IgD-negative memory B cell (primary cell): ENCODE data around the gene FGFRL1. TPM values are rescaled to one million over a fixed set of nuclear protein-coding genes. Genes with fewer than 3 reads are reported as not detected.
A peak's percentile ranks its signal among the peaks of the same experiment; 100 is the strongest.

ENCODE experiments used
- H3K27ac Mint-ChIP-seq, 3 donors: one replicate each; pipeline ENCODE4 v1.8.0; 2020 to 2022; ENCODE audit warnings: mild to moderate bottlenecking in 3 of 3, mixed read lengths in 3 of 3, moderate library complexity in 1 of 3
- H3K27me3 Mint-ChIP-seq: one replicate; pipeline ENCODE4 v1.8.0; 2021; ENCODE audit warnings: mixed read lengths
- H3K36me3 Mint-ChIP-seq: one replicate; pipeline ENCODE4 v1.8.0; 2020; ENCODE audit warnings: mild to moderate bottlenecking, mixed read lengths
- H3K4me1 Mint-ChIP-seq, 3 donors: one replicate each; pipeline ENCODE4 v1.8.0; 2020 to 2022; ENCODE audit warnings: mixed read lengths in 3 of 3, mild to moderate bottlenecking in 1 of 3
- H3K4me3 Mint-ChIP-seq, 4 donors: one replicate each; pipeline ENCODE4 v1.8.0; 2020 to 2022; ENCODE audit warnings: mild to moderate bottlenecking in 4 of 4, mixed read lengths in 4 of 4, moderate library complexity in 3 of 4
- H3K9me3 Mint-ChIP-seq, 3 donors: one replicate each; pipeline ENCODE4 v1.8.0; 2020 to 2021; ENCODE audit warnings: mixed read lengths in 3 of 3, mild to moderate bottlenecking in 1 of 3
- polyA plus RNA-seq: library from polyadenylated mRNA; unstranded; fragments of 300-500 nt; fragmentation: Illumina TruSeq; gene quantifications from one replicate; pipeline ENCODE4 v1.2.3, GENCODE V29; 2021

FGFRL1 gene, protein sequence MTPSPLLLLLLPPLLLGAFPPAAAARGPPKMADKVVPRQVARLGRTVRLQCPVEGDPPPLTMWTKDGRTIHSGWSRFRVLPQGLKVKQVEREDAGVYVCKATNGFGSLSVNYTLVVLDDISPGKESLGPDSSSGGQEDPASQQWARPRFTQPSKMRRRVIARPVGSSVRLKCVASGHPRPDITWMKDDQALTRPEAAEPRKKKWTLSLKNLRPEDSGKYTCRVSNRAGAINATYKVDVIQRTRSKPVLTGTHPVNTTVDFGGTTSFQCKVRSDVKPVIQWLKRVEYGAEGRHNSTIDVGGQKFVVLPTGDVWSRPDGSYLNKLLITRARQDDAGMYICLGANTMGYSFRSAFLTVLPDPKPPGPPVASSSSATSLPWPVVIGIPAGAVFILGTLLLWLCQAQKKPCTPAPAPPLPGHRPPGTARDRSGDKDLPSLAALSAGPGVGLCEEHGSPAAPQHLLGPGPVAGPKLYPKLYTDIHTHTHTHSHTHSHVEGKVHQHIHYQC
- polyA plus RNA-seq, result 0.93 TPM

DNA sequence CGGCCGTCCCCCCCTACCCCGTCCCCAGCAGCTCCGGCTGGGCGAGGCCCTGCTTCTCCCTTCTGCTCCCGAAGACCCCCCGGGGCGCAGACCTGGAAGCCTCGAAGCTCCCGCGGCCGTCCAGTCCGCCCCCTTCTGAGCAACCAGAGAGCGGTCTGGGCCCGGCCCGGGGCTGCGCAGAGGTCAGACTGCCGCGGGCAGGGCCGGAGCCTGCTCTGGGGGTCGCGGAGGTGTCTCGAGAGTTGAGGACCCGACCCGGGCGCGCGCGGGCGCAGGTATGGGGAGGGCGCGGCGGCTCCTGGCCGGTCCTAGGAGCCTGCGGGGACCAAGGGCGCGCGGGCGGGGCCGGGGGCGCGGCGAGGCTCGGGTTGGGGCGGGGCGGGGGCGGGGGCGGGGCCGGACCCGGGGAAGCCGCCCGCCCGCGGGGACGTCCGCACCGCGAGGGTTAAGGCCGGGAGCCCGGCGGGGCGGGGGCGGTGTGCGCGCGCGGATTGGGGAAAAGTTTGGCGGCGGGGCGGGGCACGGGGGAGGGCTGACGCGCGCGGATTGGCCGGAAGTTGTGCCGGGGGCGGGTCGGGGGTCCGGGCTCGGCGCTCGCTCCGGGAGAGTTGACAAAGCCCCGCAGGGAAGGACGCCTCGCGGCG lies at the start of gene FGFRL1:
Gene FGFRL1, plus strand, starts transcription at position 605 of the 644 bp plus-strand sequence. CDS start 860 bp downstream, outside the sequence.
- Mint-ChIP-seq H3K36me3 (no peaks in the 10 kb centered on the region), H3K4me3 (peak within 1 kb of the TSS; percentile 59 to 95 (median 86)), H3K4me1 (peaks cover 5 to 12% (median 12%) of the 10 kb centered on the region in 3 donors), H3K27ac (peak within 1 kb of the TSS; percentile 76 to 92 (median 79)), H3K27me3 (peaks cover 18% of the 10 kb centered on the region), H3K9me3 (peaks cover 0 to 4% (median 0%) of the 10 kb centered on the region in 3 donors)

DNA sequence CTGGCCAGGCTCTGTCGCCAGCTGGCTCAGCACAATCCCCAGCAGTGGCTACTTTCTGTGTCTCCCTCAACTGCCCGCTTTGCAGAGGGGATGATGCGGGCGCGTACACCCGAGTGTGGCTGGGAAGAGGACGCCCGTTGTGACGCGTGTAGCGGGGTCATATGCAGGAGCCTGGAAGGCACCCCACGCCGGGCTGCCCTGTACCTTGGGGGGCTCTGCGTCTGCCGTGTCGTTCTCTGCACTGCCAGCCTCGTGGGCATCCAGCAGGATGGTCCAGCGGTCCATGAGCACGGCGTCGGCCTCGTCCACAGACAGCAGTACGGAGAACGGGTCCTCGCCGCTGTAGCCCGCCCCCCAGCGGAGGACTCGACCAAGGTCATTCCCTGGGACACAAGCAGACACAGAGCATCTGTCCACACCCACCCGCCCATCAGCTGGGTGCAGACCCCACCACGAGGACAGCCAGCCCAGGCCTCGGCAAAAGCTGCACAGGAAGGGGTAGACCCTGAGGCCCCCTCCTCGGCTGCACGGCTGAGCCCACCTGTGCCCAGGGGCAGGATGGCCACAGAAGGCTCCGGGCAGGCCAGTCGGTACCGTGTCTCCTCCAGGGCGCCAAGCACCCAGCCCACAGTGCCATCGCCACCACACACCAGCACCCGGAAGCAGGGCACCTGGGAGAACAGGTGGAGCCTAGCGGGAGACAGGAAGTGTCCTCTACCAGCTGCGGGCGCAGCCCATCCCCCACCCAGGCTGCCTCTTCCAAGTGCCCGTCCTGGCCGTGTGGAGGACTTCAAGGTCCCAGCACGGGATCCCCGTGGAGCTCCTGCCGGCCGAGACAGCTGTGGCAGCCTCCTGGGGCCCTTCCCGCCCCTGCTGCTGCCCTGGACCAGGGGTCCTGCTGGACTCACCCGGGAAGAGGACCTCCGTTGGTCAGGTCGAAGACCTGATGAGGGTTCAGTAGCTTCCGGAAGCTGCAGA lies 48.9 kb upstream of the FGFRL1 start:
- Mint-ChIP-seq H3K27me3 (no peaks in the 10 kb centered on the region), H3K4me1 (no peaks in the 10 kb centered on the region), H3K27ac (peak overlapping the region in 1 of 3 donors; percentile 39), H3K4me3 (no peak overlapping the region), H3K36me3 (no peaks in the 10 kb centered on the region), H3K9me3 (peaks cover 0 to 2% (median 0%) of the 10 kb centered on the region in 3 donors)

DNA sequence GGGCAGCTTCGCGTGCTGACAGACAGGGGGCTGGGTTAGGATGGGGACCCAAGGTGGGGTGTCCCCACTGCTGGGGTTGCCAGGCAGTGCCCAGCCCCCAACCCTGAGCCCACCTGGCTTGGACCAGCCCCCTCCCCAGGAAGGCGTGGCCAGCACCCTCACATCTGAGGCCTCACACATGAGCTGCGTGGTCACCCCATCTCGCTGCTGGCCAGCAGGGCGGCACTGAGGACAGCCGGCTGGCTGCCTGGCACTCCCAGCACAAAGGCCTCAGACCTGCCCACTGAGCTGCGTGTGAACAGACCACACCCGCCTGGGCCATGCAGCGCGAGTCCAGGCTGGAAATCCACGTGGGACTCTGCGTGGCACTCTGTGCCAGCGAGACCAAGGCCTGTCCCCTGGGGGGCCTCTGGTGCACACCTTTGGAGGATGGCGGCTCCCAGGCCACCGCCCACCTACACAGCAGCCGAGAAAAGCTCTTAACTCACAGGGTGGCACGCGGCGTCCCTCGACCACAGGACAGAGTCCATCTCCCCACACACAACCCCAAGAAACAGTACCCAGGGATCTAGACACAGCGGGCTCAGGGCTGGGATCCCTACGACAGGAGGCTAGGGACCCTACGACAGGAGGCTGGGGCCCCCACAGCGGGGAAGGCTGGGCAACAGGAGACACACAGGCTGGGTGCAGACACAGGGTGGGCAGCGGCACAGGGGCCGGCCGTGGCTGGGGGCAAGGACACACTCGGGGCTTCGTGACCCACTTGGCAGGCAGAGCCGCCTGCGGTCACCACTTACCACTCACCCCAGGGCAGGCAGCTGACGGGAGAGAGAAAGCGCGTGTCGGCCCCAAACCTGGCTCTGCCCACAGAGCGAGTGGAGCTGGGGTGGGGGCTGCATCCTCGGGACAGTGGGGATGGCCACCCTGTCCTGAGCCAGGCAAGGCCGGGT lies 47.9 kb upstream of the FGFRL1 start:
- no peak overlapping the region for H3K4me3 Mint-ChIP-seq
- no peaks in the 10 kb centered on the region for H3K4me1 Mint-ChIP-seq
- H3K9me3 Mint-ChIP-seq, result peaks cover 0 to 2% (median 0%) of the 10 kb centered on the region in 3 donors
- no peak overlapping the region for H3K27ac Mint-ChIP-seq
- no peaks in the 10 kb centered on the region for H3K36me3 Mint-ChIP-seq
- H3K27me3 Mint-ChIP-seq, result no peaks in the 10 kb centered on the region

DNA sequence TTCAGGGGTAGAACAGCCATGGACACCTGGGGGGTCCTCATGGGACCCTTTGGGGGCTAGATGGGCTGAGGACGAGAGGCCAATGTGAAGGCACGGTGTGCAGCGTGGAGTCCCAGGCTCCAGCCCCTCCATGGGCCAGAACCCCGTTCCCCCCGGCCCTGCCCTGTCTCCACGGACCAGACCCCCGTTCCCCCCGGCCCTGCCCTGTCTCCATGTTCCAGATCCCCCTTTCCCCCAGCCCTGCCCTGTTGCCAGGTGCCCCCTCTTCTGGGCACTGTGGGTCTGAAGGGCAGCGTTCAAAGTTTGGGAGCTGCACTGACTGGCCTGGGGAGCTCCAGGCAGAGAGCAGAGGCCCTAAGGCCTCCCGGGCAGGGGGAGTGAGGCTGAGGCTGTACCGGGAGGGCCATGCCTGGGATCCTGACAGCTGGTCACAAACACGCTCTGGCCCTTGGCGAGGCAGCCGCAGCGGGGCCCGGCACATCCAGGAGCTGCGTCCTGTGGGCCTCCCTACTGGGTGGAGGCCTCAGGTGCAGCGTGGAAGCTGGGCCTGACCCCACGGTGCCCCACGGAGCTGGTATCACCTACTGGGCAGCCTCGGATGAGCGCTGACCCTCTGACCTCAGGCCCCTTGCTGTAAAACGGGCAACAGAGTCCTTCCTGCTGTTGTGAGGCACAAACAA lies 46.9 kb upstream of the FGFRL1 start:
- no peaks in the 10 kb centered on the region for H3K36me3 Mint-ChIP-seq
- H3K4me3 Mint-ChIP-seq, result no peak overlapping the region
- H3K9me3 Mint-ChIP-seq, result no peaks in the 10 kb centered on the region
- H3K27me3 Mint-ChIP-seq, result peaks cover 2% of the 10 kb centered on the region
- no peak overlapping the region for H3K27ac Mint-ChIP-seq
- H3K4me1 Mint-ChIP-seq, result no peaks in the 10 kb centered on the region

DNA sequence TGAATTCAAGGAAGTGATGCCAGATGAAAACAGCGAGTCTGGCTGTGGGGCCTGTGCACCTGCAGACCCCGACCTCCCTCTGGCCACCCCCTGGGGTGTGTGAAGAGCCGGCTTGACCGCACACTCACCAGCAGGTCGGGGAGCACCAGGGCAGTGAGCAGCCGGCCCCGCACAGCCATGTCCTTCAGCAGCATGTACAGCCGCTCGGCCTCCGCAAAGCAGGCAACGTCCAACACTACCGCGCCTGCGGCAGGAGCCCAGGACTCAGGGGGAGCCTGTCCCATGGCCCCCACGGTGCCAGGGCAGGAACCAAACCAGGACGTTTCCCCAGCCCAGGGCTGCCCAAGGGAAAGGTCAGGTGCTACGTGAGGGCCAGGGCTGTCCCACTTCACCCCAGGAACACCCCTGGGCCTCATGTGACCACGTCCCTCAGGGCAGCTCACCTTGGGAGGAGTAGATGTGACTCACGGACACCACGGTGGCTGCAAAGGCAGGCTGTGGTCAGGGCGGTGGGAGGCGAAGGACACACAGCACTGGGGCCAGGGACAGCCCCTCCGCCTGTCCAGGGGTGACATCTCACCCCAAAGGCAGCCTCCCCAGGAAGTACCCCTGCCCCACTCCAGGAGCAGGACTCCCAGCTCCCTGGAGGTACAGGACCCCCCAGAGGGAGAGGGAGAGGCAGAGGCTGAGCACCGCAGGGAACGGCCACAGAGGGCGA lies 46.2 kb upstream of the FGFRL1 start:
- Mint-ChIP-seq H3K9me3 (no peaks in the 10 kb centered on the region), H3K36me3 (no peaks in the 10 kb centered on the region), H3K4me1 (no peaks in the 10 kb centered on the region), H3K27ac (no peak overlapping the region), H3K27me3 (peaks cover 2% of the 10 kb centered on the region), H3K4me3 (no peak overlapping the region)

DNA sequence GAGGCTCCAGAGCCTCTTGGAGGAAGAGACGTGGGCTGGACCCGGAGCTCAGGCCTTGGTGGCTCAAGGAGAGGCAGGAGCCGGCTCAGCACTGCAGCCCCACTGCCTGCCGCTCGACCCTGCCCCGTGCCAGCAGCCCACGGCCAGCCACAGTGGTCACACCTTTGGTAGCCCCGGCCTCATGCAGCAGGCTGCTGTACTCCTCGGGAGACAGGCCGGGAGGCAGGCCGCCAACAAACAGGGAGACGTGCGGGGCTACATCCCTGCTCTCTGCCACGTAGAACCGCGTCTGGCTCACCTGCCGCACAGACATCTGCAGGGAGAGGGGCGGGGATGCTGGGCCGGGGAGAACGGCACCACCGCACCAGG lies 45.7 kb upstream of the FGFRL1 start:
- peaks cover 2% of the 10 kb centered on the region for H3K27me3 Mint-ChIP-seq
- H3K27ac Mint-ChIP-seq, result peak overlapping the region in 1 of 3 donors; percentile 80
- no peaks in the 10 kb centered on the region for H3K9me3 Mint-ChIP-seq
- H3K4me1 Mint-ChIP-seq, result peaks cover 0 to 1% (median 0%) of the 10 kb centered on the region in 3 donors
- no peaks in the 10 kb centered on the region for H3K36me3 Mint-ChIP-seq
- H3K4me3 Mint-ChIP-seq, result no peak overlapping the region

DNA sequence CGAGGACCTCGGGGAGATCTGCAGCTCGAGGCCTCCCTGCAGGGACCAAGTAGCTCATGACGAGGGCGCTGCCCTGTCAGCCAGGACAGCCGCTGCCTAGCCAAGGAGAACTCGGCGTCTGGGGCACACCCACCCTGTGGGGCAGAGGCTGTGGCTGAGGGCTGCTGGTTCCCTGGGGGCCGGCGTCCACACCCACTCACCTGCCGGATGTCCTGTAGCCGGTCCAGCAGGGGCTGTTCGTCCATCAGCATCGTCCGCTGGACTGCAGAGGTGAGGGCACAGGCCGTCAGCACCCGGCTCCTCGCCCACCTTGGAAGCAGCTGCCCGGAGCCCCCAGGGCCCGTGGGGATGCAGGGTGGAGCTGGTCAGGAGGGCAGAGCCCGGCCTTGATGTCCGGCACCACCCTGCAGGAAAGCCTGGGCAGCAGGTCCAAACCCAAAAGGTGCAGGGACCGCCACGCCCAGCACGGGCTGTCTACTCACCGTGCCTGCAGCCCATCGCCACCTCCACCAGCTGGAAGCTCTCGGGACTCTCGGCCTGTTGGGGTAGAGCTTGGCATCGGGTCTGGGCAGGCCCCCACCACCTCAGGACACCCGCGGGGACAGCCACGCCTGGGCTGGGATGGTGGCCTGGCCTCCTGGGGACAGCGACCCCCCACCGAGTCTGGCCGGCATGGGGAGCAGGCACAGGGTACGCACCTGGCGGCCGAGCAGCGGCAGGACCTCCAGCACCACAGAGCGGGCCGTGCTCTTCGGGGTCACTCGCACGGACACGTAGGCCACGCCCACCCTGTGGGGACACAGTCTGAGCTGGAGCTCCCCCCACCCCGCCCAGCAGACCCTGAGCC lies 44.9 kb upstream of the FGFRL1 start:
- peaks cover 0 to 3% (median 0%) of the 10 kb centered on the region in 3 donors for H3K4me1 Mint-ChIP-seq
- H3K9me3 Mint-ChIP-seq, result no peaks in the 10 kb centered on the region
- H3K36me3 Mint-ChIP-seq, result no peaks in the 10 kb centered on the region
- H3K4me3 Mint-ChIP-seq, result no peak overlapping the region
- H3K27ac Mint-ChIP-seq, result peak overlapping the region in 1 of 3 donors; percentile 80
- peaks cover 2% of the 10 kb centered on the region for H3K27me3 Mint-ChIP-seq

DNA sequence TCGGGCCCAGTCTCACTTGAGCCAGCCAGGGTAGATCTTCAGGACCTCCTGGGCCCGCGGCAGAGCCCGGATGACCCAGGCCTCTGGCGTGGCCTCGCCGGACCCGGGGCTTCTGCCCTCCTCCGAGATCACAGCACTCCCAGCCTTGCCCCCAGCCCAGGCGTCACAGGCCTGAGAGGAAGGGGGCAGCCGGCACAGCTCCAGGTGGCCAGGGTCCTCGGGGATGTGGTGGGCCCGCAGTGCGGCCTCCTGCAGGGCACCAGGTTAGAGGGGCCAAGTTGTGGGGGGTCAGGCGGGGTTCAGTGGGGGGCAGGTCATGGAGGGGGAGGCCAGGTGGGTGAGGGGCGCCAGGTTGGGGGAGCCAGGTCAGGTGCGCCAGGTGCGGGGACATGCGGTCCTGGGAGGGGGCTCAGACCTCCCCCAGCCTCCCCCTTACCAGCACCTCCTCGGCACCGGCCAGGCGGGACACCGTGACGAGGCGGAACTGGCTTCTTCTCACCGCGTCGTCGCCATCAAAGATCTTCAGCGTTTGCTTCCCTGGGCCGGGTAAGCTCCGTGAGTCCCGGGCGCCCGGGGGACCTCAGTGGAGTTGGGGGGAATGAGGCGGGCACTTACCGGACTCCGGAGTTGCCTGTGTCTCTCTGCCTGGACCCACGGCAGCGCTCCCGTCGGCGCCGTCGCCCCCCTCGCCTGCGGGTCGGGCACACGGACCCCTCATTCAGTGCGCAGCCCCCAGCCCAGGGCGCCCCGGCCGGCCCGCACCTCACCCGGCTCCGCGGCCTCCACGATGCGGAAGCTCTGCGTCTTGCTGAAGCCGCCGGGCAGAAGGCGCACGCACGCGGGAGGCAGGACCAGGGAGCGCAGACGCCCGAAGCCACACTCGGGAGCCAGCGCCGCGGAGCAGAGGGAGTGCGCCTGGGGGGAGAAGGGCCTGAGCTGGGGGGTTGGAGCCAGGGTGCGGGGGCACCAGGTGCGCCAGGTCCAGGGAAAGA lies 44.0 kb upstream of the FGFRL1 start:
- Mint-ChIP-seq H3K36me3 (no peaks in the 10 kb centered on the region), H3K4me3 (no peak overlapping the region), H3K9me3 (no peaks in the 10 kb centered on the region), H3K27me3 (peaks cover 2% of the 10 kb centered on the region), H3K27ac (no peak overlapping the region), H3K4me1 (peaks cover 0 to 3% (median 0%) of the 10 kb centered on the region in 3 donors)

DNA sequence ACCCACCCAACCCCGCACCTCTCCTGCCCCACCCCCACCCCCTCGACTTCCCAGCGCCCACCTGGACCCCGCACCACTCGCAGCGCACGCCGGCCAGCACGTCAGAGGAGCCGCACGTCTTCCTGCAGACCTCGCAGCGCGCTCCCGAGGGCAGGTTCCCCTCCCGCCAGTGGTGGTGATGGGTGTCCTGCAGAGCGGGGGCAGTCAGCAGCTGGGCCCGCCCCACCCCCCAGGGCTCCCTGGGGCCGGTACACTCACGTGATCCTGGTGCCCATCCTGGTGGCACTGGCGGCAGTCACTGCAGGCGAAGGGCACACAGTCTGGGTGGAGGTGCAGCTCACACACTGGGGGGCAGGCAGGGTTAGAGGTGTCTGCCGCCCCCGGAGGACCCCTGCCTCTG lies 43.2 kb upstream of the FGFRL1 start:
- H3K36me3 Mint-ChIP-seq, result no peaks in the 10 kb centered on the region
- H3K27me3 Mint-ChIP-seq, result peaks cover 2% of the 10 kb centered on the region
- H3K9me3 Mint-ChIP-seq, result no peaks in the 10 kb centered on the region
- peaks cover 0 to 3% (median 0%) of the 10 kb centered on the region in 3 donors for H3K4me1 Mint-ChIP-seq
- no peak overlapping the region for H3K4me3 Mint-ChIP-seq
- no peak overlapping the region for H3K27ac Mint-ChIP-seq

DNA sequence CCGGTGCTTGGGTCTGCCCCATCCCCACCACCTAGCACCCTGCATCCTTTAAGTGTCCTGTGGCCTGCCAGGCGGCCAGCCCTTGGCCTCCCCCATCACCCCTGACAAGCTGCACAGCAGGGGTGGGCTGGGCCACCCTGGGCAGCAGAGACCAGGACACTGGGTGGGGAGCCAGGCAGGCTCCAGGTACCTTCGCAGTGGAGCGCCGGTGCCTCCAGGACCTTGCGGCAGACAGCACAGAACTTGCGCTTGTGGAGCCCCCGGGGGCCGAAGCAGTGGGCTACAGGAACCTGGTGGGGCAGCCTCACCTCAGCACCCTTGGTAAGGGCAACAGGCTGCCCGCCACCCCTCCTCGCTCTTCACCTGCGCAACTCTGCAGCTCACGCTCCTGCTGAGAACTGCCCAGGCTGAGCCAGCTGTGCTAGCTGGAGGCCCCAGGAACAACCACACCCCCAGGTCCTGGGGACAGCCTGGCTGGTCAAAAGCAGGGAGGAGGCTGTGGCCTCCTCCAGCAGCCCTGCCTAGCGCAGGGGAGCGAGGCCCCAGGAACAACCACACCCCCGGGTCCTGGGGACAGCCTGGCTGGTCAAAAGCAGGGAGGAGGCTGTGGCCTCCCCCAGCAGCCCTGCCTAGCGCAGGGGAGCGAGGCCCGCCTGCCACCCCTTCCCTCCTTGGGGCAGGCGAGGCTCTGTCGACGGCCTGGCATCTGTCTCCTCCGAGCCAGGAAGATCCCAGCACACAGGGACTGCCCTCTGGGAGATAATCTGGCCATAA lies 42.6 kb upstream of the FGFRL1 start:
- peaks cover 2% of the 10 kb centered on the region for H3K27me3 Mint-ChIP-seq
- no peaks in the 10 kb centered on the region for H3K9me3 Mint-ChIP-seq
- no peak overlapping the region for H3K4me3 Mint-ChIP-seq
- H3K36me3 Mint-ChIP-seq, result no peaks in the 10 kb centered on the region
- peaks cover 0 to 3% (median 0%) of the 10 kb centered on the region in 3 donors for H3K4me1 Mint-ChIP-seq
- no peak overlapping the region for H3K27ac Mint-ChIP-seq
